ENCODE measurements around the gene ADGRD2. TPM values are rescaled to one million over a fixed set of nuclear protein-coding genes. Genes with fewer than 3 reads are reported as not detected.
"Not testable (repeated sequence)": the region's sequence is repeated elsewhere in the genome, so short reads cannot be mapped to it uniquely, and the experiment has no call there.

The ADGRD2 gene
- total RNA-seq, 4 donors from 2014 or later, result not detected

GRCh38 chr9:124420991-124421543 lies 29.2 kb upstream of the ADGRD2 start:
- TF ChIP-seq CTCF (IDR thresholded peaks at IDR 0.05) (no peak), POLR2AphosphoS5 (IDR thresholded peaks at IDR 0.05) (no peak), POLR2A (IDR thresholded peaks at IDR 0.05) (no peak), EP300 (IDR thresholded peaks at IDR 0.05; ENCODE audit: low read depth) (no peak)
- 55% methylated on average over 4 of the region's 7 CpGs; no CpG with 5 or more reads in 1 of the 2 donors for WGBS, 2 donors (ENCODE audit: low coverage in 1 of 2)
- Histone ChIP-seq H3K4me3 (no peak overlapping the region), H3K27ac (no peak overlapping the region), H3K36me3 (no peaks in the 10 kb centered on the region), H3K9me3 (no peaks in the 10 kb centered on the region), H3K4me1 (no peaks in the 10 kb centered on the region), H3K27me3 (no peaks in the 10 kb centered on the region)
- in situ Hi-C loops (cut with MboI; ENCODE audit: low pct_ligation_motif_present in 1 of 4, low pct_unique_long_range_greater_than_20kb in 1 of 4, low sequenced_read_pairs in 3 of 4), result loop anchor here in 1 of 4 donors (10.0 kb wide), 1 partner anchor 114 kb away; no protein-coding TSS in a partner anchor
- intact Hi-C loops (cut with DNase I; ENCODE audit: low total_unique reads), result no loop called here
- no peak for DNase-seq

GRCh38 chr9:124423155-124423554 lies 27.1 kb upstream of the ADGRD2 start:
- H3K36me3 ChIP-seq, result no peaks in the 10 kb centered on the region
- no peak for DNase-seq
- 67 to 82% methylated on average over 2 to 5 of the region's 5 CpGs for WGBS, 2 donors (ENCODE audit: low coverage in 1 of 2)
- no peaks in the 10 kb centered on the region for H3K4me1 ChIP-seq
- no peaks in the 10 kb centered on the region for H3K9me3 ChIP-seq
- TF ChIP-seq CTCF (IDR thresholded peaks at IDR 0.05), result no peak
- no peak for TF ChIP-seq POLR2A (IDR thresholded peaks at IDR 0.05)
- TF ChIP-seq POLR2AphosphoS5 (IDR thresholded peaks at IDR 0.05), result no peak
- no peak for TF ChIP-seq EP300 (IDR thresholded peaks at IDR 0.05; ENCODE audit: low read depth)
- intact Hi-C loops (cut with DNase I; ENCODE audit: low total_unique reads), result no loop called here
- H3K4me3 ChIP-seq, result no peak overlapping the region
- in situ Hi-C loops (cut with MboI; ENCODE audit: low pct_ligation_motif_present in 1 of 4, low pct_unique_long_range_greater_than_20kb in 1 of 4, low sequenced_read_pairs in 3 of 4), result loop anchor here in 1 of 4 donors (10.0 kb wide), 1 partner anchor 112 kb away; no protein-coding TSS in a partner anchor
- H3K27me3 ChIP-seq, result no peaks in the 10 kb centered on the region
- no peak overlapping the region for H3K27ac ChIP-seq

GRCh38 chr9:124423591-124423990 lies 26.7 kb upstream of the ADGRD2 start:
- TF ChIP-seq CTCF (IDR thresholded peaks at IDR 0.05) (no peak), EP300 (IDR thresholded peaks at IDR 0.05; ENCODE audit: low read depth) (no peak), POLR2A (IDR thresholded peaks at IDR 0.05) (no peak), POLR2AphosphoS5 (IDR thresholded peaks at IDR 0.05) (no peak)
- H3K4me1 ChIP-seq, result no peaks in the 10 kb centered on the region
- no peak overlapping the region for H3K4me3 ChIP-seq
- no peaks in the 10 kb centered on the region for H3K27me3 ChIP-seq
- intact Hi-C loops (cut with DNase I; ENCODE audit: low total_unique reads), result no loop called here
- H3K36me3 ChIP-seq, result no peaks in the 10 kb centered on the region
- no peaks in the 10 kb centered on the region for H3K9me3 ChIP-seq
- in situ Hi-C loops (cut with MboI; ENCODE audit: low pct_ligation_motif_present in 1 of 4, low pct_unique_long_range_greater_than_20kb in 1 of 4, low sequenced_read_pairs in 3 of 4), result loop anchor here in 1 of 4 donors (10.0 kb wide), 1 partner anchor 111 kb away; no protein-coding TSS in a partner anchor
- no peak overlapping the region for H3K27ac ChIP-seq
- 53 to 55% methylated on average over 7 to 11 of the region's 11 CpGs for WGBS, 2 donors (ENCODE audit: low coverage in 1 of 2)
- no peak for DNase-seq

- not testable (repeated sequence) for H3K4me1 ChIP-seq, H3K36me3 ChIP-seq, H3K27me3 ChIP-seq
These were observed 24.5 kb upstream of the ADGRD2 start for GRCh38 chr9:124425733-124426132.

More at GRCh38 chr9:124425733-124426132, 24.5 kb upstream of the ADGRD2 start:
- H3K27ac ChIP-seq; H3K9me3 ChIP-seq; DNase-seq; intact Hi-C loops (cut with DNase I; ENCODE audit: low total_unique reads); H3K4me3 ChIP-seq: not testable (repeated sequence)
- 91 to 95% methylated on average over 12 of the region's 12 CpGs for WGBS, 2 donors (ENCODE audit: low coverage in 1 of 2)
- in situ Hi-C loops (cut with MboI; ENCODE audit: low pct_ligation_motif_present in 1 of 4, low pct_unique_long_range_greater_than_20kb in 1 of 4, low sequenced_read_pairs in 3 of 4), result loop anchor here in 1 of 4 donors (10.0 kb wide), 1 partner anchor 109 kb away; no protein-coding TSS in a partner anchor

Measured in transverse colon (tissue), 4 donors.